Panc1 (cell line): Measurements from ENCODE around the gene CDYL2.

Experiments
- CTCF ChIP-seq: fragments of 450-650 bp; IDR thresholded peaks from 2 replicates; pipeline ENCODE4 v1.5.1; 2017; ENCODE audit warnings: mild to moderate bottlenecking
- REST ChIP-seq, 2 experiments: IDR thresholded peaks; 2 replicates each; pipeline ENCODE4 v1.6.1; 2011 to 2012; ENCODE audit warnings: low read depth in 2 of 2, control low read depth in 1 of 2, low read length in 1 of 2, mild to moderate bottlenecking in 1 of 2, moderate library complexity in 1 of 2; ENCODE audit not compliant: insufficient read depth in 1 of 2
- SIN3A ChIP-seq: IDR thresholded peaks from 2 replicates; pipeline ENCODE4 v1.6.1; 2012; ENCODE audit warnings: low read depth, mild to moderate bottlenecking, low read length, moderate library complexity, borderline replicate concordance; ENCODE audit not compliant: insufficient read depth
- TCF7L2 ChIP-seq: IDR thresholded peaks from 2 replicates; pipeline ENCODE4 v1.6.1; 2011; ENCODE audit warnings: mild to moderate bottlenecking, low read depth, low read length, inconsistent platforms

- TF ChIP-seq CTCF = no peak
- TF ChIP-seq SIN3A = no peak
- TF ChIP-seq TCF7L2 = no peak
- TF ChIP-seq REST (IDR thresholded peaks at IDR 0.05; ENCODE audit: insufficient read depth in 1 of 2, low read depth in 2 of 2, low read length in 1 of 2) = no peak
Observed at GRCh38 chr16:80623376-80623775, 181.0 kb downstream of the CDYL2 start.
